GM12874 (cell line): Measurements from ENCODE around the gene IL12RB1.

Source experiments
- CTCF ChIP-seq: IDR thresholded peaks from 2 replicates; pipeline ENCODE4 v1.5.1; 2011; ENCODE audit warnings: low read depth, mild to moderate bottlenecking, control low read depth, low read length, moderate library complexity; ENCODE audit not compliant: insufficient read depth

Gene IL12RB1

GRCh38 chr19:18051887-18052286 is 34.8 kb downstream of the IL12RB1 start:
- no peak for TF ChIP-seq CTCF

- TF ChIP-seq CTCF: no peak
These were observed 37.3 kb downstream of the IL12RB1 start for GRCh38 chr19:18049385-18049784.

DNA sequence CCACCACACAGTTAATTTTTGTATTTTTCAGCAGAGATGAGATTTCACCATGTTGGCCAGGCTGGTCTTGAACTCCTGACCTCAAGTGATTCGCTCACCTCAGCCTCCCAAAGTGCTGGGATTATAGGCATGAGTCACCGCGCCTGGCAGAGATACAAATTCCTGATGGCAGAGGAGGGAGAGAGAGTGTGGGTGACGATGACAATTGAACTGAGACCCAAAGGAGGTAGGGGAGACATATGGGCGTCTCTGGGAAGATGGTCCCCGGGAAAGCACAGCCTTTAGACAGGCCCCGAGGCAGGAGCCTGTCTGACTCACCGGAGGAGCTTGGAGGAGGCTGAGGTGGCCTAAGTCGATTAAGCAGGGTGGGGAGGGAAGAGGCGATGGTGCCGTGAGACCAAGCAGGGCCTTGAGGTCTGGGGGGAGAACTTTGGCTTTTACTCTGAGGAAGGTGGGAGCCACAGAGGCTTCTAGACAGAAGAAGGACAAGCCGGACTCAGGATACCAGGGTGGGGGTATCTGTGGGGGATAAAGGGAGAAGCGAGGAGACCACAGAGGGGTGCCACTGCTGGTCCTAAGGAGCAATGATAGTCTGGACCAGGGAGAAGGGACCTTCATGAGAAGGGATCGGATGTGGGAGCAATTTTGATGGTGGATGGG is 40.5 kb downstream of the IL12RB1 start:
- TF ChIP-seq CTCF: no peak

GRCh38 chr19:18045307-18046050 is 41.3 kb downstream of the IL12RB1 start:
- no peak for TF ChIP-seq CTCF

DNA sequence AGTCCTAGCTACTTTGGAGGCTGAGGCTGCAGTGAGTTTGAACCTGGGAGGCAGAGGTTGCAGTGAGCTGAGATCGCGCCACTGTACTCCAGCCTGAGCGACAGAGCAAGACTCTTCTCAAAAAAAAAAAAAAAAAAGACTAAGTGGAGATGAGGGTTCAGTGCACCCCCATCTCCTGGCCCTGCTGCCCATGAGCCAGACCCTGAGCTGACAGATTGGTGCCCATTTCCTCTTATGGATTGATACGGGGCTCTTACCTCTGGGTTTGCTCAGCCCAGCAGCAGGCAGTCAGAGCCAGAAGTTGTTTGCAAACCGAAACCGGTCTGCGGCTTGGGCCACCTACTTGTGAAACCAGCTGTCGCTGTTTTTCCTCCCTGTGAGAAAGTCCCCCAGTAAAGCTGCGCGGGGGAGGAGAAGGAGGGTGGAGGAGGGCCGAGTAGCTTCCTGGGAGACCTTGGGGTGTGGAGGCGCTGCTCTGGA is 41.9 kb downstream of the IL12RB1 start:
- no peak for TF ChIP-seq CTCF

- no peak for TF ChIP-seq CTCF
These were observed 43.1 kb downstream of the IL12RB1 start for GRCh38 chr19:18043676-18044075.

- TF ChIP-seq CTCF: no peak
These were observed 45.7 kb downstream of the IL12RB1 start for GRCh38 chr19:18041054-18041453.
